Measurements from ENCODE around the gene ANKFY1.

DNA sequence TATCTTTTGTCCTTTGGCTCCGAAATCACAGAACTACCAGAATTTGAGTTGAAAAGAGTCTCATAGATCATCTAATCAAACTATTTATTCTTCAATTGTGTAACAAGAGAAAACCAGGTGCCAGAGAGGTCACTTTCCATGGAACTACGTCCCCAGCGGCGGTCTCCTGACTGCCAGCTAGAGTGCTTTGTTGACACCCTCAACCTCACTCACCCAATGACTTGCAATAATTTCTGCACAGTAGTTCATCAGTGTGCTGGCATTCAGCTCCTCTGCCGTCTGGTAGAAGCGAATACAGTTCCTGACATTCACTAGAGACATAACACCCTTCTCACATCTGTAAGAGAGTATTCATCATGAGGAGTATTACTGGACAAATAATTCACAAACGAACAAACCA is 54.2 kb downstream of the ANKFY1 start:
- no peak for TF ChIP-seq EZH2 (IDR thresholded peaks at IDR 0.05; ENCODE audit: insufficient read depth, poor library complexity, severe bottlenecking)
- no peak for TF ChIP-seq EZH2phosphoT487 (IDR thresholded peaks at IDR 0.05; ENCODE audit: insufficient read depth, low read depth)
